Muscle of arm (tissue), 12 donors: ENCODE measurements around the gene MACROD1. TPM values are rescaled to one million over a fixed set of nuclear protein-coding genes. Genes with fewer than 3 reads are reported as not detected.
"Not testable (repeated sequence)": the region's sequence is repeated elsewhere in the genome, so short reads cannot be mapped to it uniquely, and the experiment has no call there.

Source experiments
- DNase-seq: peaks from one replicate; pipeline ENCODE4 v3.0.0-alpha.2; 2013
- polyA plus RNA-seq, 12 donors: library from polyadenylated mRNA; unstranded; fragments of 120-200 nt; gene quantifications; one replicate each; pipeline ENCODE4 v1.2.1, GENCODE V29; 2013; ENCODE audit not compliant: insufficient read length in 12 of 12

The MACROD1 gene
- polyA plus RNA-seq, 12 donors, result 41.1 to 129 (median 55.2) TPM; not detected in 1

GRCh38 chr11:64000026-64000739, 165.7 kb downstream of the MACROD1 start:
- DNase-seq, result peak; percentile 75

- peak; percentile 37 for DNase-seq
Measured at GRCh38 chr11:63999349-64000025, 166.4 kb downstream of the MACROD1 start.

- DNase-seq, result no peak
Measured at GRCh38 chr11:63998558-63999348, 167.2 kb downstream of the MACROD1 start.

- no peak for DNase-seq
Measured at GRCh38 chr11:63997801-63998337, 168.0 kb downstream of the MACROD1 start.

GRCh38 chr11:63997104-63997700, 168.7 kb downstream of the MACROD1 start:
- DNase-seq, result no peak

- no peak for DNase-seq
Measured at GRCh38 chr11:63996512-63996911, 169.4 kb downstream of the MACROD1 start.

GRCh38 chr11:63993993-63994392, 171.9 kb downstream of the MACROD1 start:
- no peak for DNase-seq

- DNase-seq, result no peak
Measured at GRCh38 chr11:63993100-63993499, 172.8 kb downstream of the MACROD1 start.

- no peak for DNase-seq
Measured at GRCh38 chr11:63991558-63991957, 174.4 kb downstream of the MACROD1 start.

GRCh38 chr11:63986932-63987513, 178.9 kb downstream of the MACROD1 start:
- DNase-seq, result no peak

- DNase-seq, result peak; percentile 91
Measured at GRCh38 chr11:63986156-63986931, 179.6 kb downstream of the MACROD1 start, which contains the start of gene OTUB1. Gene OTUB1 (plus strand): TSS chr11:63986438. CDS start chr11:63986457, 19 bp downstream.

GRCh38 chr11:63985812-63986155, 180.1 kb downstream of the MACROD1 start:
- no peak for DNase-seq

GRCh38 chr11:63979426-63979825, 186.5 kb downstream of the MACROD1 start:
- no peak for DNase-seq

GRCh38 chr11:63978551-63979239, 187.2 kb downstream of the MACROD1 start:
- DNase-seq, result no peak

GRCh38 chr11:63974259-63975143, 191.4 kb downstream of the MACROD1 start, which contains the start of gene COX8A:
Gene COX8A (plus strand): TSS chr11:63974620. CDS start chr11:63974681, 61 bp downstream.
- DNase-seq, result peak; percentile 100

- not testable (repeated sequence) for DNase-seq
Measured at GRCh38 chr11:63973912-63974258, 192.0 kb downstream of the MACROD1 start.

- no peak for DNase-seq
Measured at GRCh38 chr11:63970902-63971301, 195.0 kb downstream of the MACROD1 start.

- no peak for DNase-seq
Measured at GRCh38 chr11:63969461-63969860, 196.5 kb downstream of the MACROD1 start.

- no peak for DNase-seq
Measured at GRCh38 chr11:63966444-63966843, 199.5 kb downstream of the MACROD1 start.
